CD4-positive, alpha-beta T cell (primary cell): Measurements from ENCODE around the gene TP53I13. TPM values are rescaled to one million over a fixed set of nuclear protein-coding genes. Genes with fewer than 3 reads are reported as not detected.

Experiments used
- ATAC-seq: fragments of 200-7000 bp; cut with Tn5 transposase; one replicate; pipeline ENCODE4 v1.10.0; 2022; ENCODE audit warnings: mild to moderate bottlenecking; ENCODE audit not compliant: poor library complexity
- CTCF ChIA-PET: fragments of 350-600 bp; sonication (Branson Sonifier 250); formaldehyde crosslinking; loops from one replicate; lab custom pipeline; 2021; ENCODE audit warnings: antibody characterized with exemption, inconsistent platforms; lab: Charles Lee
- POLR2A ChIA-PET: fragments of 350-600 bp; sonication (Branson Sonifier 250); formaldehyde crosslinking; loops from one replicate; lab custom pipeline; 2021; ENCODE audit warnings: antibody characterized with exemption, inconsistent platforms; lab: Charles Lee
- DNase-seq, 14 experiments: peaks; one replicate each; pipeline ENCODE4 v3.0.0-alpha.2; 2013 to 2020; ENCODE audit warnings: mixed read lengths in 2 of 14
- H3K27ac ChIP-seq, 2 donors: one replicate each; pipeline versions ENCODE4 v1.5.1 to v1.7.0; 2013; ENCODE audit warnings: low read length in 2 of 2, low read depth in 1 of 2, mild to moderate bottlenecking in 1 of 2
- H3K27me3 ChIP-seq, 2 experiments: 1 replicate in 1 of 2; 2 replicates in 1 of 2; pipeline versions ENCODE4 v1.6.1 to v1.7.0; 2013; ENCODE audit warnings: low read length in 2 of 2, control low read depth in 1 of 2, mild to moderate bottlenecking in 1 of 2, moderate library complexity in 1 of 2; ENCODE audit not compliant: insufficient read depth in 2 of 2, control insufficient read depth in 1 of 2
- H3K36me3 ChIP-seq: one replicate; pipeline ENCODE4 v1.6.1; 2013; ENCODE audit warnings: low read length, control low read depth; ENCODE audit not compliant: insufficient read depth
- H3K4me1 ChIP-seq: one replicate; pipeline ENCODE4 v1.6.1; 2013; ENCODE audit warnings: low read length, control low read depth; ENCODE audit not compliant: insufficient read depth
- H3K4me3 ChIP-seq: one replicate; pipeline ENCODE4 v1.5.1; 2013; ENCODE audit warnings: mild to moderate bottlenecking, low read length, moderate library complexity
- H3K9me3 ChIP-seq, 2 experiments: 1 replicate in 1 of 2; 2 replicates in 1 of 2; pipeline versions ENCODE4 v1.6.1 to v1.7.0; 2013; ENCODE audit warnings: low read length in 2 of 2, mild to moderate bottlenecking in 2 of 2, control low read depth in 1 of 2, moderate library complexity in 1 of 2; ENCODE audit not compliant: control insufficient read depth in 1 of 2, insufficient read depth in 1 of 2
- H3K27ac Mint-ChIP-seq: one replicate; pipeline ENCODE4 v1.8.0; 2020; ENCODE audit warnings: mixed read lengths
- H3K27me3 Mint-ChIP-seq: one replicate; pipeline ENCODE4 v1.8.0; 2021; ENCODE audit warnings: mixed read lengths
- H3K36me3 Mint-ChIP-seq: one replicate; pipeline ENCODE4 v1.8.0; 2021; ENCODE audit warnings: low read depth, mixed read lengths
- H3K4me1 Mint-ChIP-seq: one replicate; pipeline ENCODE4 v1.8.0; 2021; ENCODE audit warnings: low read depth, mixed read lengths
- H3K4me3 Mint-ChIP-seq: one replicate; pipeline ENCODE4 v1.8.0; 2020; ENCODE audit warnings: mild to moderate bottlenecking, mixed read lengths
- H3K9me3 Mint-ChIP-seq: one replicate; pipeline ENCODE4 v1.8.0; 2020; ENCODE audit warnings: mixed read lengths
- intact Hi-C, 2 experiments: fragments of 100-400 bp; cut with DNase I in 1 of 2; cut with micrococcal nuclease in 1 of 2; formaldehyde crosslinking; loops; one replicate each; pipeline versions ENCODE4 v1.15.1 to v1.9.0; 2023 to 2025; cut with DNase I, micrococcal nuclease
- total RNA-seq, 174 experiments: library from RNA in 2 of 174; stranded (reverse) in 2 of 174; gene quantifications; one replicate each; pipeline ENCODE4 v1.2.3 and lab custom pipeline; 2021 to 2026
- TF ChIP-seq, protein P1 (sequence below): fragments of 200-600 bp; IDR thresholded peaks from one replicate; pipeline ENCODE4 v1.8.0; 2022; ENCODE audit warnings: antibody characterized with exemption, mild to moderate bottlenecking

Gene TP53I13
- total RNA-seq, 2 experiments from 2014 or later: 45.8 to 47.7 TPM

- no peak overlapping the region for H3K4me3 ChIP-seq
- Mint-ChIP-seq H3K36me3 (peaks cover 22% of the 10 kb centered on the region), H3K27me3 (no peaks in the 10 kb centered on the region), H3K4me1 (peaks cover 59% of the 10 kb centered on the region), H3K4me3 (peak overlapping the region; percentile 45), H3K27ac (peak overlapping the region; percentile 45), H3K9me3 (no peaks in the 10 kb centered on the region)
- H3K9me3 ChIP-seq: no peaks in the 10 kb centered on the region
- H3K27ac ChIP-seq: peak overlapping the region in 1 of 2 donors; percentile 29
- DNase-seq: peak in 1 of 14 experiments; percentile 17
- H3K27me3 ChIP-seq: no peaks in the 10 kb centered on the region
- intact Hi-C loops: loop anchor here in 1 of 2 experiments (5.0 to 10.0 kb wide), 5 partner anchors 178 to 840 kb away; partner anchors contain the start of genes PHF12, SSH2 and TRAF4
- H3K4me1 ChIP-seq: peaks cover 62% of the 10 kb centered on the region
- ATAC-seq: no peak
- H3K36me3 ChIP-seq: peaks cover 31% of the 10 kb centered on the region
- ChIA-PET POLR2A (interaction anchor here (0.6 to 1.5 kb wide), 2 partner anchors 31 to 347 kb away, joined by 3 read pairs; no protein-coding TSS in a partner anchor), CTCF (interaction anchor here (0.8 to 1.3 kb wide), 2 partner anchors 9 to 29 kb away, joined by 3 to 4 read pairs; no protein-coding TSS in a partner anchor)
- TF ChIP-seq, protein P1, sequence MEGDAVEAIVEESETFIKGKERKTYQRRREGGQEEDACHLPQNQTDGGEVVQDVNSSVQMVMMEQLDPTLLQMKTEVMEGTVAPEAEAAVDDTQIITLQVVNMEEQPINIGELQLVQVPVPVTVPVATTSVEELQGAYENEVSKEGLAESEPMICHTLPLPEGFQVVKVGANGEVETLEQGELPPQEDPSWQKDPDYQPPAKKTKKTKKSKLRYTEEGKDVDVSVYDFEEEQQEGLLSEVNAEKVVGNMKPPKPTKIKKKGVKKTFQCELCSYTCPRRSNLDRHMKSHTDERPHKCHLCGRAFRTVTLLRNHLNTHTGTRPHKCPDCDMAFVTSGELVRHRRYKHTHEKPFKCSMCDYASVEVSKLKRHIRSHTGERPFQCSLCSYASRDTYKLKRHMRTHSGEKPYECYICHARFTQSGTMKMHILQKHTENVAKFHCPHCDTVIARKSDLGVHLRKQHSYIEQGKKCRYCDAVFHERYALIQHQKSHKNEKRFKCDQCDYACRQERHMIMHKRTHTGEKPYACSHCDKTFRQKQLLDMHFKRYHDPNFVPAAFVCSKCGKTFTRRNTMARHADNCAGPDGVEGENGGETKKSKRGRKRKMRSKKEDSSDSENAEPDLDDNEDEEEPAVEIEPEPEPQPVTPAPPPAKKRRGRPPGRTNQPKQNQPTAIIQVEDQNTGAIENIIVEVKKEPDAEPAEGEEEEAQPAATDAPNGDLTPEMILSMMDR: no peak
These were observed 16.1 kb downstream of the TP53I13 start for GRCh38 chr17:29584452-29585079.

DNA sequence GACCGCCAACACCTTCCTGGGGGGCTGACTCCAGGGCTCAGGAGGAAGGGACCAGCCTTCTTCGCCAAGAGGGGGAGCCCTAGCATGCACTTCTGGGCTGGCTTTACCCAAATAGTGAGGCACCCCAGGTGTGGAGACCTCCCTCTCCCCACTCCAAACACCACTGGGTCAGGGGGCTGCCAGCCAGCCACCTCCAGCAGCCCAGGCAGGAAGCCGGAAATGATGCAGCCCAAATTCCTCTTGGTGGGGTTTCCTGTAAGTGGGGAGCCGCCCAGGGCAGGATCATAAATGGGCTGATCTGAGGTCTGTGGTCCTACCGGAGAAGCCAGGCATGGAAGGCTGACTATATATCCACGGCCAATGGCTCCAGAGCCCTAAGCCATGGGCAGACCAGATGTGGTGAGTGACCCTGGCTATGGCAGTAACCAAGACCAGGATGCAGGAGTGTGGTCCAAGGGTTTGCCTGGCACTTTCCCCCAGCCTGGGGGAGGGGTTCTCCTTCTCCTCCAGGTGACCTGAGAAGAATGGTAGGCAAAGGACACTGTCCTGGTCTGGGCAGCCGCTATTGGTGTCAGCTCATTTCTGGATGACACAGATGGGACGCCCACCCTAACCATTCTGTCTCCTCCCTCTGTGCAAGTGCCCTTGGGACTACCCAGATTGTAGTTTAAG lies 16.7 kb downstream of the TP53I13 start:
- POLR2A ChIA-PET: interaction anchor here (4.4 kb wide), 1 partner anchor 31 kb away, joined by 40 read pairs; no protein-coding TSS in a partner anchor
- no peak overlapping the region for H3K4me3 ChIP-seq

More for the DNA sequence above, 16.7 kb downstream of the TP53I13 start:
- CTCF ChIA-PET: interaction anchor here (0.8 to 3.9 kb wide), 4 partner anchors 9 to 33 kb away, joined by 3 to 28 read pairs (median 6); no protein-coding TSS in a partner anchor
- H3K9me3 ChIP-seq: no peaks in the 10 kb centered on the region
- peak in 5 of 14 experiments; percentile 26 to 63 (median 55) for DNase-seq
- peak overlapping the region in 1 of 2 donors; percentile 29 for H3K27ac ChIP-seq
- no peak for ATAC-seq
- no peaks in the 10 kb centered on the region for H3K27me3 Mint-ChIP-seq
- peaks cover 26% of the 10 kb centered on the region for H3K36me3 ChIP-seq
- peaks cover 16% of the 10 kb centered on the region for H3K36me3 Mint-ChIP-seq
- peak overlapping the region; percentile 45 for H3K27ac Mint-ChIP-seq
- peak overlapping the region; percentile 49 for H3K4me3 Mint-ChIP-seq
- H3K9me3 Mint-ChIP-seq: no peaks in the 10 kb centered on the region
- no peaks in the 10 kb centered on the region for H3K27me3 ChIP-seq
- peaks cover 62% of the 10 kb centered on the region for H3K4me1 Mint-ChIP-seq
- TF ChIP-seq, protein P1: peak; percentile 35
- intact Hi-C loops: loop anchor here in 1 of 2 experiments (5.0 to 10.0 kb wide), 3 partner anchors 177 to 840 kb away; partner anchors contain the start of genes PHF12 and TRAF4
- peaks cover 65% of the 10 kb centered on the region for H3K4me1 ChIP-seq
